HEK293T (cell line): ENCODE data around the gene SLC2A4RG.

Experiments used
- CTCF ChIA-PET: fragments of 350-600 bp; formaldehyde crosslinking; extraction: SDS; loops from one replicate; lab custom pipeline; 2021; ENCODE audit warnings: antibody characterized with exemption, inconsistent platforms; lab: Yijun Ruan, JAX
- POLR2A ChIA-PET: fragments of 350-600 bp; formaldehyde crosslinking; extraction: SDS; loops from one replicate; lab custom pipeline; 2020; ENCODE audit warnings: antibody characterized with exemption, inconsistent platforms; lab: Yijun Ruan, JAX
- DNase-seq: peaks from one replicate; pipeline ENCODE4 v3.0.0; 2012; ENCODE audit warnings: mixed read lengths; ENCODE audit errors: extremely low spot score
- ARNT ChIP-seq: fragments of 450-650 bp; IDR thresholded peaks from 2 replicates; pipeline ENCODE4 v1.6.1; 2017; ENCODE audit warnings: mild to moderate bottlenecking
- BHLHE40 ChIP-seq: fragments of 450-650 bp; IDR thresholded peaks from 2 replicates; pipeline ENCODE4 v1.6.1; 2016; ENCODE audit warnings: mild to moderate bottlenecking, moderate library complexity, borderline replicate concordance
- CTBP1 ChIP-seq: fragments of 450-650 bp; IDR thresholded peaks from 2 replicates; pipeline ENCODE4 v1.6.1; 2016; ENCODE audit warnings: borderline replicate concordance
- ELF4 ChIP-seq: fragments of 450-650 bp; IDR thresholded peaks from 2 replicates; pipeline ENCODE4 v1.6.1; 2017; ENCODE audit warnings: antibody characterized with exemption
- FOXA1 ChIP-seq: fragments of 450-650 bp; IDR thresholded peaks from 2 replicates; pipeline ENCODE4 v1.6.1; 2016; ENCODE audit warnings: mild to moderate bottlenecking
- FOXK2 ChIP-seq: fragments of 450-650 bp; IDR thresholded peaks from 2 replicates; pipeline ENCODE4 v1.6.1; 2016; ENCODE audit warnings: mild to moderate bottlenecking
- FOXM1 ChIP-seq: fragments of 450-650 bp; IDR thresholded peaks from 2 replicates; pipeline ENCODE4 v1.6.1; 2017; ENCODE audit warnings: mild to moderate bottlenecking, borderline replicate concordance
- HDGF ChIP-seq: fragments of 450-650 bp; IDR thresholded peaks from 2 replicates; pipeline ENCODE4 v1.6.1; 2017; ENCODE audit warnings: antibody characterized with exemption, borderline replicate concordance
- L3MBTL2 ChIP-seq: fragments of 450-650 bp; conservative IDR thresholded peaks from 2 replicates; pipeline ENCODE4 v1.6.1; 2016; ENCODE audit warnings: mild to moderate bottlenecking
- LEF1 ChIP-seq: fragments of 450-650 bp; IDR thresholded peaks from 2 replicates; pipeline ENCODE4 v1.6.1; 2017; ENCODE audit warnings: mild to moderate bottlenecking, borderline replicate concordance
- NFRKB ChIP-seq: fragments of 450-650 bp; IDR thresholded peaks from 2 replicates; pipeline ENCODE4 v1.6.1; 2016; ENCODE audit warnings: mild to moderate bottlenecking, moderate library complexity
- PKNOX1 ChIP-seq: fragments of 450-650 bp; IDR thresholded peaks from 2 replicates; pipeline ENCODE4 v1.6.1; 2016
- SP1 ChIP-seq: fragments of 450-650 bp; IDR thresholded peaks from 2 replicates; pipeline ENCODE4 v1.6.1; 2017
- SUZ12 ChIP-seq: fragments of 450-650 bp; IDR thresholded peaks from 2 replicates; pipeline ENCODE4 v1.6.1; 2016; ENCODE audit warnings: mild to moderate bottlenecking
- TARDBP ChIP-seq: fragments of 450-650 bp; IDR thresholded peaks from 2 replicates; pipeline ENCODE4 v1.6.1; 2016
- ZNF384 ChIP-seq: fragments of 450-650 bp; IDR thresholded peaks from 2 replicates; pipeline ENCODE4 v1.6.1; 2016

The SLC2A4RG gene

GRCh38 chr20:63692436-63693082 lies 47.0 kb upstream of the SLC2A4RG start:
- DNase-seq, result no peak
- ChIA-PET CTCF (no interaction called here), POLR2A (interaction anchor here (0.9 kb wide), 1 partner anchor 15 kb away, joined by 3 read pairs; the partner anchor contains the start of genes ARFRP1 and ZGPAT)
- TF ChIP-seq FOXK2, result no peak
- TF ChIP-seq NFRKB, result no peak
- TF ChIP-seq SUZ12, result no peak
- TF ChIP-seq ARNT, result no peak
- TF ChIP-seq FOXA1, result no peak
- TF ChIP-seq ZNF384, result no peak
- TF ChIP-seq PKNOX1, result no peak
- no peak for TF ChIP-seq ELF4
- TF ChIP-seq SP1, result no peak
- no peak for TF ChIP-seq BHLHE40
- TF ChIP-seq TARDBP, result no peak
- TF ChIP-seq CTBP1, result no peak
- no peak for TF ChIP-seq L3MBTL2
- no peak for TF ChIP-seq FOXM1
- no peak for TF ChIP-seq HDGF
- TF ChIP-seq LEF1, result no peak

GRCh38 chr20:63693083-63693732 lies 46.4 kb upstream of the SLC2A4RG start:
- CTCF ChIA-PET, result no interaction called here

GRCh38 chr20:63693733-63694583 lies 45.6 kb upstream of the SLC2A4RG start:
- ChIA-PET CTCF (no interaction called here), POLR2A (interaction anchor here (1.5 kb wide), 1 partner anchor 9 kb away, joined by 5 read pairs; no protein-coding TSS in a partner anchor)
- no peak for TF ChIP-seq L3MBTL2
- no peak for TF ChIP-seq ELF4
- TF ChIP-seq SUZ12, result no peak
- TF ChIP-seq BHLHE40, result no peak
- TF ChIP-seq LEF1, result no peak
- no peak for TF ChIP-seq ARNT
- no peak for TF ChIP-seq FOXK2
- no peak for TF ChIP-seq TARDBP
- no peak for TF ChIP-seq PKNOX1
- TF ChIP-seq HDGF, result no peak
- no peak for TF ChIP-seq CTBP1
- no peak for TF ChIP-seq FOXM1
- no peak for TF ChIP-seq FOXA1
- DNase-seq, result no peak

More at GRCh38 chr20:63693083-63693732, 46.4 kb upstream of the SLC2A4RG start:
- no peak for DNase-seq
- TF ChIP-seq FOXA1, result no peak
- no peak for TF ChIP-seq TARDBP
- TF ChIP-seq PKNOX1, result no peak
- no peak for TF ChIP-seq SUZ12
- no peak for TF ChIP-seq NFRKB
- no peak for TF ChIP-seq BHLHE40
- TF ChIP-seq LEF1, result no peak
- no peak for TF ChIP-seq ELF4
- no peak for TF ChIP-seq ARNT
- no peak for TF ChIP-seq ZNF384
- TF ChIP-seq SP1, result no peak
- POLR2A ChIA-PET, result interaction anchor here (1.5 kb wide), 1 partner anchor 10 kb away, joined by 5 read pairs; no protein-coding TSS in a partner anchor

GRCh38 chr20:63694584-63695423 lies 44.8 kb upstream of the SLC2A4RG start:
- CTCF ChIA-PET, result no interaction called here
- TF ChIP-seq ELF4, result no peak
- TF ChIP-seq FOXM1, result no peak
- TF ChIP-seq FOXA1, result no peak
- no peak for TF ChIP-seq LEF1
- TF ChIP-seq ARNT, result no peak
- no peak for TF ChIP-seq NFRKB
- no peak for TF ChIP-seq SUZ12
- TF ChIP-seq SP1, result no peak
- TF ChIP-seq ZNF384, result no peak
- TF ChIP-seq PKNOX1, result no peak
- no peak for TF ChIP-seq L3MBTL2
- no peak for TF ChIP-seq FOXK2
- TF ChIP-seq CTBP1, result no peak
- TF ChIP-seq HDGF, result no peak
- no peak for TF ChIP-seq BHLHE40
- no peak for TF ChIP-seq TARDBP
- DNase-seq, result no peak
- POLR2A ChIA-PET, result interaction anchor here (1.5 kb wide), 1 partner anchor 8 kb away, joined by 5 read pairs; no protein-coding TSS in a partner anchor
